Lower lobe of right lung (tissue), 2 donors: ENCODE measurements around the gene C17orf58. TPM values are rescaled to one million over a fixed set of nuclear protein-coding genes. Genes with fewer than 3 reads are reported as not detected.
"Not testable (repeated sequence)": the region's sequence is repeated elsewhere in the genome, so short reads cannot be mapped to it uniquely, and the experiment has no call there.

Source experiments
- ATAC-seq, 2 donors: fragments of 200-7000 bp; cut with Tn5 transposase; one replicate each; pipeline ENCODE4 v1.9.1; 2020 to 2022; ENCODE audit warnings: mild to moderate bottlenecking in 2 of 2, moderate library complexity in 2 of 2
- DNase-seq: peaks from one replicate; pipeline ENCODE4 v3.0.0-alpha.2; 2020
- H3K27ac ChIP-seq: fragments of 200-600 bp; one replicate; pipeline ENCODE4 v1.8.0; 2022
- H3K27me3 ChIP-seq: fragments of 200-600 bp; one replicate; pipeline ENCODE4 v1.8.0; 2022; ENCODE audit warnings: low read depth
- H3K36me3 ChIP-seq: fragments of 200-600 bp; one replicate; pipeline ENCODE4 v1.8.0; 2022; ENCODE audit warnings: mild to moderate bottlenecking
- H3K4me1 ChIP-seq: fragments of 200-600 bp; one replicate; pipeline ENCODE4 v1.8.0; 2022
- H3K4me3 ChIP-seq: fragments of 200-600 bp; one replicate; pipeline ENCODE4 v1.8.0; 2022; ENCODE audit warnings: mild to moderate bottlenecking
- H3K9me3 ChIP-seq: fragments of 200-600 bp; one replicate; pipeline ENCODE4 v1.8.0; 2022
- CTCF ChIP-seq: fragments of 200-600 bp; IDR thresholded peaks from one replicate; pipeline ENCODE4 v1.8.0; 2022; ENCODE audit warnings: antibody characterized with exemption, mild to moderate bottlenecking
- intact Hi-C: fragments of 100-400 bp; cut with DNase I; formaldehyde crosslinking; loops from one replicate; pipeline ENCODE4 v1.11.0; 2022
- total RNA-seq: library from RNA; stranded (reverse); fragmentation: NEBNext Ultra II Directional; extraction: Animal tissue kit (Norgen Biotek cat#: 25700); gene quantifications from one replicate; pipeline ENCODE4 v1.2.1, GENCODE V29; 2021
- donor health status: DM: no; HTN: yes; CAD: no; lungs with severe emphysema.

The C17orf58 gene
- total RNA-seq, 1 donor from 2014 or later, result 7.4 TPM

GRCh38 chr17:68019675-68020408, 23.6 kb upstream of the C17orf58 start:
- H3K9me3 ChIP-seq, result no peaks in the 10 kb centered on the region
- intact Hi-C loops, result no loop called here
- DNase-seq (peak; percentile 96), ATAC-seq (peak; percentile 98)
- peak overlapping the region; percentile 92 for H3K27ac ChIP-seq
- no peaks in the 10 kb centered on the region for H3K27me3 ChIP-seq
- peaks cover 6% of the 10 kb centered on the region for H3K4me1 ChIP-seq
- peak overlapping the region; percentile 77 for H3K4me3 ChIP-seq
- no peaks in the 10 kb centered on the region for H3K36me3 ChIP-seq
- TF ChIP-seq CTCF, result peak; percentile 63

GRCh38 chr17:68019336-68019674, 23.0 kb upstream of the C17orf58 start:
- H3K36me3 ChIP-seq, result no peaks in the 10 kb centered on the region
- intact Hi-C loops, result no loop called here
- peak overlapping the region; percentile 77 for H3K4me3 ChIP-seq
- no peak for ATAC-seq
- H3K4me1 ChIP-seq, result peaks cover 6% of the 10 kb centered on the region
- H3K27ac ChIP-seq, result no peak overlapping the region
- DNase-seq, result no peak
- H3K27me3 ChIP-seq, result no peaks in the 10 kb centered on the region
- H3K9me3 ChIP-seq, result no peaks in the 10 kb centered on the region
- TF ChIP-seq CTCF, result no peak

- H3K27me3 ChIP-seq, H3K4me1 ChIP-seq, H3K27ac ChIP-seq, H3K9me3 ChIP-seq, H3K4me3 ChIP-seq, H3K36me3 ChIP-seq, intact Hi-C loops, ATAC-seq, DNase-seq: not testable (repeated sequence)
These were observed 22.2 kb upstream of the C17orf58 start for GRCh38 chr17:68018493-68018892.

GRCh38 chr17:68016838-68017237, 20.6 kb upstream of the C17orf58 start:
- ATAC-seq (no peak), DNase-seq (no peak)
- intact Hi-C loops, result no loop called here
- no peak overlapping the region for H3K4me3 ChIP-seq
- H3K36me3 ChIP-seq, result no peaks in the 10 kb centered on the region
- no peak for TF ChIP-seq CTCF
- no peaks in the 10 kb centered on the region for H3K27me3 ChIP-seq
- H3K4me1 ChIP-seq, result peaks cover 6% of the 10 kb centered on the region
- no peaks in the 10 kb centered on the region for H3K9me3 ChIP-seq
- H3K27ac ChIP-seq, result no peak overlapping the region

GRCh38 chr17:68015081-68015723, 18.9 kb upstream of the C17orf58 start:
- DNase-seq (peak; percentile 20), ATAC-seq (no peak)
- intact Hi-C loops, result no loop called here
- no peak overlapping the region for H3K4me3 ChIP-seq
- H3K36me3 ChIP-seq, result no peaks in the 10 kb centered on the region
- no peak overlapping the region for H3K27ac ChIP-seq
- no peaks in the 10 kb centered on the region for H3K9me3 ChIP-seq
- H3K4me1 ChIP-seq, result no peaks in the 10 kb centered on the region
- no peak for TF ChIP-seq CTCF
- no peaks in the 10 kb centered on the region for H3K27me3 ChIP-seq

- ATAC-seq, result no peak
- no peaks in the 10 kb centered on the region for H3K27me3 ChIP-seq
- no peak overlapping the region for H3K27ac ChIP-seq
- no peak overlapping the region for H3K4me3 ChIP-seq
- H3K9me3 ChIP-seq, result no peaks in the 10 kb centered on the region
- no peak for TF ChIP-seq CTCF
- intact Hi-C loops, result no loop called here
- DNase-seq, result no peak
- H3K4me1 ChIP-seq, result no peaks in the 10 kb centered on the region
- no peaks in the 10 kb centered on the region for H3K36me3 ChIP-seq
These were observed 17.1 kb upstream of the C17orf58 start for GRCh38 chr17:68013385-68013784.
